GOT3 (cell line): Measurements from ENCODE around the gene CCDC7.
"Not testable (repeated sequence)": the region's sequence is repeated elsewhere in the genome, so short reads cannot be mapped to it uniquely, and the experiment has no call there.

ENCODE experiments used
- DNase-seq: peaks from one replicate; lab custom pipeline; 2025; ENCODE audit warnings: mixed read lengths; lab: John Stamatoyannopoulos, UW

CCDC7 gene

DNA sequence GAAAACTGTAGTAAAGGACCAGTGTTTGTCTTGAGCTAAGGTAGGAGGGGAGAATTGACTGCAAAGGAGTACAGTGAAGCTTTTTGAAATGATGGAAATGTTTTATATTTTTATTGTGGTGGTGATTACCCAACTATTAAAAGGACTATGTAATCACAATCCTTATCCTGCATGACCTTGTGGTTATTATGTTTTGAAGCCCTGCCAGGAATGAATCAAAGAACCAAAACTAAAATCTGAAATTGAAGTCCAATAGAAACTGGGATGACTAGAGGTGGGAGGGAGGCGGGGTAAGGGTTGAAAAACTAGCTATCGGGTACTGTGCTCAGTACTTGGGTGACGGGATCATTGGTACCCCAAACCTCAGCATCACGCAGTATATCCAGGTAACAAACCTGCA lies 8.2 kb downstream of the CCDC7 start:
- no peak for DNase-seq

DNA sequence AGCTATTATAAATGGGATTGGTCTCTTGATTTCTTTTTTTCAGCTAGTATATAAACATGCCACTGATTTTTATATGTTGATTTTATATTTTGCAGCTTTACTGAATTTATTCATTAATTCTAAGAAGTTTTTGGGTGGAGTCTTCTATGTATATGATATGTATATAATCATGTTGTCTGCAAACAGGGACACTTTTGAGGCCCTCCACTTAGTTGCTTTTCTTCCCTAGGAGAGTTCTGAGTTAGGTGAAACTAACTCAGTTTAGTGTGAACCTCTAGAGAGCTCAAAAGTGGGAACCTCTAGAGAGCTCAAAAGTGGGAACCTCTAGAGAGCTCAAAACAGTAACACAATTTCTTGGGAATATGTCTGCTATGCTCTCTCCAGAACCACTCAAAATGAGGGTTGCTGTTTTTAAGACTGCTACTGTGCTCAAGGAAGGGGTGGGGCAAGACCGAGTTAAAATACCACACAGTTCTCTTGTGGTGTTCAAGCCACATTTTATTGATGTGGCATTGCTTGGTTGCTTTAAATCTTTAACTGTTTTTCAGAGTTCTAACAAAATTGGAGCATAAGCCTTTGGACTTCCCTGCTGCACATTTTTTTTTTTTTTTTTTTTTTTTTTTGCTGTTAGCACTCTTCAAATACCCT lies 13.2 kb downstream of the CCDC7 start:
- no peak for DNase-seq

DNA sequence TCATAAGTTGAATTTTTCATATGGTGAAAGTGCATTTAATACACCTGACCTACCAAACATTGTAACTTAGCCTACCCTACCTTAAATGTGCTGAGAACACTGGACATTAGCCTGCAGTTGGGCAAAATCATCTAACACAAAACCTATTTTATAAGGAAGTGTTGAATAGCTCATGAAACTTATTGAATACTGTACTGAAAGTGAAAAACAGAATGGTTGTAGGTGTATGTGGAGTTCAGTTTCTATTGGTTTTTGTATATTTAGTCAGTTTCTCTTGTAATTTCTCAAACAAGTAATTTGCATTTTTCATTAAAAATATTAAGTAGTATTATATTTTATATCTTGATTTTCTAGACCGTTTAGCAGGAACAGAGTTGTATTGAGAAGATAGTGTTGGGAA lies 15.3 kb downstream of the CCDC7 start:
- DNase-seq: no peak

DNA sequence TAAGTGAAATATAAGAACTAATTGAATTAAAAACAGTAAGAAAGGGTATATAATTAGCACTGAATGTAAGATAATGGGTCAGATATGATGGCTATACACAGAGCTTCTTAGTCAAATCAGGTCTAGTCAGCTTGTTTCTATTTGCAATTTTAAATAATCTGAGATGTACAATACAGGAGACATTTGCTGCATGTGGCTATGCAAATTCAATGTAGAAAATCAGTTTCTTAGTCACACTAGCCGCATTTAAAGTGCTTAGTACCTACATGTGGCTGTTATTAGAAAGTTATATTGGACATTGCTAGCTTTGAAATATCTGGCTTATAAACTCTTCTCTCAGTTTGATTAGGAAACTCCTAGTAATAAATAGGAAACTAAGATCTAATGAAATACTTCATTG lies 25.3 kb downstream of the CCDC7 start:
- no peak for DNase-seq

DNA sequence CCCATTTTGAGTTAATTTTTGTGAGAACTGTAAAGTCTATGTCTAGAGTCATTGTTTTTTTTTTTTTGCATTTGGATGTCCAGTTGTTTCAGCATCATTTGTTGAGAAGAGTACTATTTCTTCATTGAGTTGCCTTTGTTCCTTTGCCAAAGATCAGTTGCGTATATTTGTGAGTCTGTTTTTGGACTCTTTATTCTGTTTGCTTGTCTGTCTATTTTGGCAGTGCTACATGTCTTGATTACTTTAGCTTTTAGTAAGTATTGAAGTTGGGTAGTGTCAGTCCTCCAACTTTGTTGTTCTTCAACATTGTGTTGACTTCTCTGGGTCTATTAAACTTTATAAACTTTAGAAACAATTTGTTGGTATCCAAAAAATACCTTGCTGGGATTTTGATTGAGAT lies 31.6 kb downstream of the CCDC7 start:
- DNase-seq: no peak

DNA sequence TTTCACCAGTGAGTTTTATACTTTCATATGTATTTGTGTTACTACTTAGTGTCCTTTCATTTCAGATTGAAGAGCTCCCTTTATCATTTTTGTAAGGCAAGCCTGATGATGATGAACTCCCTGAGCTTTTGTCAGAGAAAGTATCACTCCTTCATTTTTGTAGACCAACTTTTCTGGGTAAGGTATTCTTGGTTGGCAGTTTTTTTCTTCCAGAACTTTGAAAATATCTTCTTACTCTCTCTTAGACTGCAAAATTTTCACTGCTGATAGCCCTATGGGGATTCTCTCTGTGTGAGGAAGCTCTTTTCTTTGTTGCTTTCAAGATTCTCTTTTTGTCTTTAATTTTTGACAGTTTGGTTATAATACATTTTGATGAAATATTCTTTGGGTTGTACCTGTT lies 35.7 kb downstream of the CCDC7 start:
- no peak for DNase-seq

DNA sequence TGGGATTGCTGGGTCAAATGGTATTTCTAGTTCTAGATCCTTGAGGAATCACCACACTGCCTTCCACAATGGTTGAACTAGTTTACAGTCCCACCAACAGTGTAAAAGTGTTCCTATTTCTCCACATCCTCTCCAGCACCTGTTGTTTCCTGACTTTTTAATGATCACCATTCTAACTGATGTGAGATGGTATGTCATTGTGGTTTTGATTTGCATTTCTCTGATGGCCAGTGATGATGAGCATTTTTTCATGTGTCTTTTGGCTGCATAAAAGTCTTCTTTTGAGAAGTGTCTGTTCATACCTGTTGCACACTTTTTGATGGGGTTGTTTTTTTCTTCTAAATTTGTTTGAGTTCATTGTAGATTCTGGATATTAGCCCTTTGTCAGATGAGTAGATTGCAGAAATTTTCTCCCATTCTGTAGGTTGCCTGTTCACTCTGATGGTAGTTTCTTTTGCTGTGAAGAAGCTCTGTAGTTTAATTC lies 37.1 kb downstream of the CCDC7 start:
- not testable (repeated sequence) for DNase-seq

DNA sequence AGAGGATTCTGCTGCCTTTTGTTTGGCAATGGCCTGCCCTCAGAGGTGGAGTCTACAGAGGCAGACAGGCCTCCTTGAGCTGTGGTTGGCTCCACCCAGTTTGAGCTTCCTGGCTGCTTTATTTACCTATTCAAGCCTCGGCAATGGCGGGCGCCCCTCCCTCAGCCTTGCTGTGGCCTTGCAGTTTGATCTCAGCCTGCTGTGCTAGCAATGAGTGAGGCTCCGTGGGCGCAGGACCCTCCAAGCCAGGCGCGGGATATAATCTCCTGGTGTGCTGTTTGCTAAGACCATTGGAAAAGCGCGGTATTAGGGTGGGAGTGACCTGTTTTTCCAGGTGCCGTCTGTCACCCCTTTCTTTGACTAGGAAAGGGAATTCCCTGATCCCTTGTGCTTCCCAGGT lies 42.1 kb downstream of the CCDC7 start:
- not testable (repeated sequence) for DNase-seq

DNA sequence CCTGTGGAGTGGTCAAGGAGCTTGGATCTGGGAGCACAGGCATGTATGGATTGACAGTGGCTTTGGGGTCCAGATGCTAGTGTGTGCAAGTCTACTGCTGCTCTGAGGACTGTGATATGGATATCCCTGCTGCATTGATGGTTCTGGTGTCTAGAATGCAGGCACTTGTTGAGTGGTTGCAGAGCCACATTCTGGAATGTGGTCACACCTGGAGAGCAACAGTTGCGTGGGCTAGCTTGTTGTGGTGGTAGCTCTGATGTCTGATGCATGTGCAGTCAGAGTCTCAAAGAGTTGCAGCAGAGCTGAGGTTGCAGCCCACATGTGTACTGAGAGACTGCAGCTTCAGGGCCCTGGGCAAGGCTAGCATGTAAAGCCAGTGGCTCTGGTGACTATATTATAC lies 43.2 kb downstream of the CCDC7 start:
- no peak for DNase-seq

DNA sequence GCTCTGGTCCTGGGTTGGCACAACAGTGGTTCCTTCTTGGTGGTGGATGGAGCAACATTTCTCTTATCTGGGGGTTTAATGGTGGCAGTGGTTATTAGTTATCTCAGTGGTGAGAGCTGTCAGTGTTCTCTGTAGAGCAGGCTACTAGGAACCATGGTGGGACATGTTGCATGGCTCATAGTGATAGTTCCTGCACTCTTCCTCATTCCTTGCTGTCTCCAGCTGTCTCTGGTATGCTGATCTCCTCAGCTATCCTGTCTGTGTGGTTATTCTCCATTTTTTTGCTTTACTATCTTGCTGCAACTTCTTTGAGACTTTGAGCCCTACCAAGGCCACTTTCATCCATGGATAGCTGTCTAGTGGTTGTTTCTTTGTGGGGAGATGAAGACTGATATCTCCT lies 44.0 kb downstream of the CCDC7 start:
- no peak for DNase-seq

DNA sequence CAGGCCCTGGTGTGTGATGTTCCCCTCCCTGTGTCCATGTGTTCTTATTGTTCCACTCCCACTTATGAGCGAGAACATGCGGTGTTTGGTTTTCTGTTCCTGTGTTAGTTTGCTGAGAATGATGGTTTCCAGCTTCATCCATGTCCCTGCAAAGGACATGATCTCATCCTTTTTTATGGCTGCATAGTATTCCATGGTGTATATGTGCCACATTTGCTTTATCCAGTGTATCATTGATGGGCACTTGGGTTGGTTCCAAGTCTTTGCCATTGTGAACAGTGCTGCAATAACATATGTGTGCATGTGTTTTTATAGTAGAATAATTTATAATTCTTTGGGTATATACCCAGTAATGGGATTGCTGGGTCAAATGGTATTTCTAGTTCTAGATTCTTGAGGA lies 48.6 kb downstream of the CCDC7 start:
- not testable (repeated sequence) for DNase-seq

DNA sequence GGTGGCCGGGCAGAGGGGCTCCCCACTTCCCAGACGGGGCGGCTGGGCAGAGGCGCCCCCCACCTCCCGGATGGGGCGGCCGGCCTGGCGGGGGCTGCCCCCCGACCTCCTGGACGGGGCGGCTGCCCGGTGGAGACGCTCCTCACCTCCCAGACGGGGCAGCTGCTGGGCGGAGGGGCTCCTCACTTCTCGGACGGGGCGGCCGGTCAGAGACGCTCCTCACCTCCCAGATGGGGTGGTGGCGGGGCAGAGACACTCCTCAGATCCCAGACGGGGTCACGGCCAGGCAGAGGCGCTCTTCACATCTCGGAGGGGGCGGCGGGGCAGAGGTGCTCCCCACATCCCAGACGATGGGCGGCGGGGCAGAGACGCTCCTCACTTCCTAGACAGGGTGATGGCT lies 54.2 kb downstream of the CCDC7 start:
- DNase-seq: not testable (repeated sequence)

DNA sequence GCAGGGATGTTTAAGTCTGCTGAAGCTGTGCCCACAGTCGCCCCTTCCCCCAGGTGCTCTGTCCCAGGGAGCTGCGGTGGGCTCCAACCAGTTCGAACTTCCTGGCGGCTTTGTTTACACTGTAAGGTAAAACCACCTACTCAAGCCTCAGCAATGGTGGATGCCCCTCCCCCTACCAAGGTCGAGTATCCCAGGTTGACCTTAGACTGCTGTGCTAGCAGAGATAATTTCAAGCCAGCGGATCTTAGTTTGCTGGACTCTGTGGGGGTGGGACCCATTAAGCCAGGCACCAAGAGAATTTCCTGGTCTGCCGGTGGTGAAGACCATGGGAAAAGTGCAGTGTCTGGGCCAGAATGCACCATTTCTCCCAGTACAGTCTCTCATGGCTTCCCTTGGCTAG lies 56.0 kb downstream of the CCDC7 start:
- DNase-seq: no peak

DNA sequence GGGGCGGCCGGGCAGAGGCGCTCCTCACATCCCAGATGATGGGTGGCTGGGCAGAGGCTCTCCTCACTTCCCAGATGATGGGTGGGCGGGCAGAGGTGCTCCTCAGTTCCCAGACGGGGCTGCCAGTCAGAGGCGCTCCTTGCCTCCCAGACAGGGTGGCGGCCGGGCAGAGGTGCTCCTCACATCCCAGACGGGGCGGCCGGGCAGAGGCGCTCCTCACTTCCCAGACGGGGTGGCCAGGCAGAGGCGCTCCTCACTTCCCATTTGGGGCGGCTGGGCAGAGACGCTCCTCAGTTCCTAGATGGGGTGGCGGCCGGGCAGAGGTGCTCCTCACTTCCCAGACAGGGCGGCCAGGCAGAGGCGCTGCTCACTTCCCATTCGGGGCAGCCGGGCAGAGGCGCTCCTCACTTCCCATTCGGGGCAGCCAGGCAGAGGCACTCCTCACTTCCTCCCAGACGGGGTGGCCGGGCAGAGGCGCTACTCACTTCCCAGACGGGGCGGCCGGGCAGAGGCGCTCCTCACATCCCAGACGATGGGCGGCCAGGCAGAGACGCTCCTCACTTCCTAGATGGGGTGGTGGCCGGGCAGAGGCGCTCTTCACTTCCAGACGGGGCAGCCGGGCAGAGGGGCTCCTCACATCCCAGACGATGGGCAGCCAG lies 60.0 kb downstream of the CCDC7 start:
- DNase-seq: not testable (repeated sequence)

DNA sequence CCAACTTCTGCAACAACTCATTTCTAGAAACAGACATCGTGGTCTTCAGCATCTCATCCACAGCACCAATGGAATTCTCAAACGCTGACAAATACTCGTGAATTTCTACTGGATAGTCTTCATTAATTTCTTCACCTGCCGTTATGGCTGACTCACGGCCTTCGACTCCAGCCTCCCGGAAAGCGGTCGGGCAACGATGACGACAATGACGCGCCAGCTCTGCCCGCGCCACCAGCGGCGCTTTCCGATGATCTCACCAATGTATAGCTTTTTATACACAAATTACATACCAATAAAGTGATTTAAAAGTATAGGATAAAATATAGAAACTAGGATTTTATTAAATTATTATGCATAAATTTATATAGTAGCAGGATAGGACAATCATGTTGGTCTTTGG lies 65.7 kb downstream of the CCDC7 start:
- DNase-seq: no peak

DNA sequence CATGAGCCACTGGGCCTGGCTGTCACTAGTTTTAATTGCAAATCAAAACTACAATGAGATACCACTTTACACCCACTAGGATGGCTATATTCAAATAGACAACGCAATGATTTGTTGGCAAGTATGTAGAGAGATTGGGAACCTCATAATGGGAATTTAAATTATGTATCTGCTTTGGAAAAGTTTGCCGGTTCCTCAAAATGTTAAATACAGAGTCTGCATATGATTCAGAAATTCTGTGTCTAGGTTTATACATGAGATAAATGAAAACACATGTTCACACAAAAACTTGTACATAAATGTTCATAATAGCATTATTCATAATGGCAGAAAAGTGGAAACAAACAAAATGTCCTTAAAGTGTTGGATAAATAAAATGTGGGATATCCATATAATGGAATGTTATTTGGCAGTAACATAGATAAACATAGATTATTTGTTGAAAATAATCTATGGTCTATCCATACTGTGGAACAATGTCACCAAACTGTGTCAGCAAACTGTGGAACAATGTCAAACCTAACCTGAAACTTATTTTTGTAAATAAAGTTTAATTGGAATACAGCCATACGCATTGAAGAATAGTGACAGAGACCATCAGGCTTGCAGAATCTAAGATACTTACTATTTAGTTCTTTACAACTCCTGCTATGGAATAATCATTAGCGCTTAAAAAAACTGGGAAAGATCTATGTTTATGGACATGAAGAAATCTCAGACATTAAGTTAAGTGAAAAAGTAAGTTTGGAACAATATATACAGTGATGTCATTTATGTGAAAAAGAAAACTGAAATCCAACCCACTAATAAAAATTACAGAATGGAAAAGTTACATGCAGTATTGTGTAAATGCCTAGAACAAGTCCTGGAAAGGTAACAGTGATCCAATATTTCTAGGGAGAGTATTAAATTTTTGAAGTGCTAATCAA lies 70.9 kb downstream of the CCDC7 start:
- no peak for DNase-seq

DNA sequence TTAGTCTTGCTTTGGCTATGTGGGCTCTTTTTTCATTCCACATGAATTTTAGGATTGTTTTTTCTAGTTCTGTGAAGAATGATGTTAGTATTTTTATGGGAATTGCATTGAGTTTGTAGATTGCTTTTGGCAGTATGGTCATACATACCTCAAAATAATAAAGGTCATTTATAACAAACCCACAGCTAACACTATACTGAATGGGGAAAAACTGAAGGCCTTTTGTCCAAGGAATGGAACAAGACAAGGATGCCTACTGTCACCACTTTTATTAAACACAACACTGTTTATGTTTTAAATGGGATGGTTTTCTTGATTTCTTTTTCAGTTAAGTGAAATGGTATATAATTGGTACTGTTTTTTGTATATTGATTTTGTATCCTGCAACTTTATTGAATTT lies 84.3 kb downstream of the CCDC7 start:
- DNase-seq: no peak

DNA sequence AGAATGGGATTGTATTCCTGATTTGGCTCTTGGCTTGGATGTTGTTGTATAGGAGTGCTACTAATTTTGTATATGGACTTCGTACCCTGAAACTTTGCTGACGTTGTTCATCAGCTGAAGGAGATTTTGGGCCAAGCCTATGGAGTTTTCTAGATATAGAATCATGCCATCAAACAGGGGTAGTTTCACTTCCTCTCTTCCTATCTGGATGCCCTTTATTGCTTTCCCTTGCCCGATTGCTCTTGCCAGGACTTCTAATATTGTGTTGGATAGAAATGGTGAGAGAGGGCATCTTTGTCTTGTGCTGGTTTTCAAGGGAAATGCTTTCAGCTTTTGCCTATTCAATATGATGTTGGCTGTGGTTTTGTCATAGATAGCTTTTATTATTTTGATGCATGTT lies 92.3 kb downstream of the CCDC7 start:
- no peak for DNase-seq

DNA sequence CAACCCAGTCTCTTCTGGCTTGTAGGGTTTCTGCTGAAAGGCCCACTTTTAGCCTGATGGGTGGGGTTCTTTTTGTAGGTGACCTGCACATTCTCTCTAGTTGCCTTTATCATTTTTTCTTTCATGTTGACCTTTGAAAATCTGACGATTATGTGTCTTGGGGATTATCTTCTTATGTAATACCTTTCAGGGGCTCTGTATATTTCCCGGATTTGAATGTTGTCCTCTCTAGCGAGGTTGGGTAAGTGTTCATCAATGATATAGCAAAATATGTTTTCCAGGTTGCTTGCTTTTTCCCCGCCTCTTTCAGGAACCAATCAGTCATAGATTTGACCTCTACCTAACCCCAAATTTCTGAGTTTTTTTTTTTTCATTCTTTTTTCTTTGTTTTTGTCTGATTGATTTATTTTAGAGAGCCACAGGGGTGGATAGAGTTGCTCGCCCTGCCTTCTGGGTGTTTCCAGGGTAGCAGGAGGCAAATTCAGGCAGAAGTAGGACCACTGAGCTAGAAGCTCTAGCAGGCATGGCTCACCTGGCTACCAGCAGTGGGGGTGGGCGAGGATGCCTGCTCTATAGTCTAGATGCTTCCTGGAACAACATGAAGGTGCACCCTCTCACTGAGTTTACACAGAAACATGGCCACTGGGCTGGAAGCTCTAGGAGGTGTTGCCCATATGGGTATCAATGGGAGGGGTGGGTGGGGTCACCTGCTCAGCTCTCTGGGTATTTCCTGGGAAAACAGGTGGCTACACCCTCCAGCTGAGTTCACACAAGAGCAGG lies 94.9 kb downstream of the CCDC7 start:
- DNase-seq: no peak

DNA sequence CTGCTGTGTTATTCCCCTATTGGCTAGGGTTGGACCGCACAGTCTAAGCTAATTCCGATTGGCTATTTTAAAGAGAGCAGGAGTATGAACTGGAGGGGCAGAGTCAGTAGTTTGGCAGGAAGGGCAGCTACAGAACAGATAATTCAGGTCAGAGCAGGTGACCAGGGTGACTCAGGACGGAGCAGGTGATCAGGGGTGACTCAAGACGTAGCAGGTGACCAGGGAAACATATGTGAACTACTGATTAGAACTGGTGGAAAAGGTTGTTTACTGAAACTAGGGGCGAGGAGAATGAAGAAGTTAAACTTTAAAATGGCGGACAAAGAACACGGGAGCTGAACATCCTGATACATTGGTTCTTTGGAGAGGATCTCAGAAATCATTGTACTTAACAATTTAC lies 102.3 kb downstream of the CCDC7 start:
- no peak for DNase-seq

DNA sequence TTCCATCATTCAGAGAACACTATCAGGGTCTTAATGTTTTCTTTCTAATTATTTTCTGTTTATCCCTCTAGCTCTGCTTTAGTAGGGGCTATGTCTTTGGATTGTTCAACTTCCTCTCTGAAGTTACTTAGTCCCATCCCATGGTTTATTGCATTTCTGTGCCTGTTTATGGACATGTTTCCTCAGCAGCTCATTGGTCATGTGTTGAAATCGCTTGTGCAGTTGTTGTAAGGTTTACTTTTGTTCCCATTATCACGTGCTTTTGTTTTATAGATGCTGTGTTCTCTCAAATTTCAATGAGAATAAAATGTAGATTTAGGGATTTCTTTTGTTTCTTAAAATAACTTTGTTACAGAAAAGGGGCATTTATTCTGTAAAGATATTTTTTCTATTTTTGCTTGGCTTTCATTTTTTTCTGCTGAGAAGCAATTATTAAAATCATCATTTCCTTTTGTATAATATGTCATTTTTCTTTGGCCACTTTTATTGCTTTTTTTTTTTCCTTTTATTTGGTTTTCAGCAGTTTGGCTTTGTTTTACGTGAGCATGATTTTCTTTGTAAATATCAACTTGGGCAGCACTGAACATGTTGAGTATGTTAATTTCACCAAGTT lies 110.9 kb downstream of the CCDC7 start:
- no peak for DNase-seq

DNA sequence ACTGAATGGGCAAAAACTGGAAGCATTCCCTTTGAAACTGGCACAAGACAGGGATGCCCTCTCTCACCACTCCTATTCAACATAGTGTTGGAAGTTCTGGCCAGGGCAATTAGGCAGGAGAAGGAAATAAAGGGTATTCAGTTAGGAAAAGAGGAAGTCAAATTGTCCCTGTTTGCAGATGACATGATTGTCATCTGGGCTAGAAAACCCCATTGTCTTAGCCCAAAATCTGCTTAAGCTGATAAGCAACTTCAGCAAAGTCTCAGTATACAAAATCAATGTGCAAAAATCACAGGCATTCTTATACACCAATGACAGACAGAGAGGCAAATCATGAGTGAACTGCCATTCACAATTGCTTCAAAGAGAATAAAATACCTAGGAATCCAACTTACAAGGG lies 116.8 kb downstream of the CCDC7 start:
- DNase-seq: not testable (repeated sequence)
